ENCODE measurements around the gene SDK1. TPM values are rescaled to one million over a fixed set of nuclear protein-coding genes. Genes with fewer than 3 reads are reported as not detected.

Gene SDK1
- total RNA-seq, 1 donor = 0.36 TPM

DNA sequence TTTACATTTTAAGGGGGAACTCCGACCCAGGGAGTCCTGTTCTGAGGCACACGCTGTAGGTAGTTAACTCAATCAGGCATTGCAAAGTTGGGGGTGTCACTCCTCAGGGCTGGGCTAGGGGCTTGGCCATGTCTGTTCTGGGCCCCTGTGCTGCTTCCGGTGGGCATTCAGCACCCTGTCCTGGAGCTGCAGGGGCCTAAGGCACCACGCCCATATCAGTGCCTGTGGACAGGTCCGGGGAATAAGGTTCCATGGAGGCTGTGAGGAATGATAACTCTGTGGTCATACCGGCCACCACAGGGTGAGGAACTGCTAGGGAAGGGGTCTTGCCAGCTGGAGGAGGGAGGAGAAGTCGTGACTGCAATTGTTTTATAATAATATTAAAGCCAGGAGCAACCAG is 842.0 kb downstream of the SDK1 start:
- DNase-seq (ENCODE audit: insufficient read length, low spot score, missing footprints) = no peak
- H3K27me3 ChIP-seq (ENCODE audit: insufficient read depth, low read length) = no peaks in the 10 kb centered on the region
- no peak overlapping the region for H2AFZ ChIP-seq (ENCODE audit: low read length)
- no peaks in the 10 kb centered on the region for H4K20me1 ChIP-seq (ENCODE audit: insufficient read depth, low read length)
- no peak overlapping the region for H3K4me3 ChIP-seq (ENCODE audit: insufficient read depth, low read length)
- H3K36me3 ChIP-seq (ENCODE audit: insufficient read depth, low read length) = no peaks in the 10 kb centered on the region
- H3K4me2 ChIP-seq (ENCODE audit: insufficient read depth, low read length) = no peak overlapping the region
- H3K9me3 ChIP-seq (ENCODE audit: low read depth, low read length) = no peaks in the 10 kb centered on the region
- H3K27ac ChIP-seq (ENCODE audit: low read depth, low read length) = no peak overlapping the region
- no peaks in the 10 kb centered on the region for H3K79me2 ChIP-seq (ENCODE audit: insufficient read depth, low read length)
- TF ChIP-seq, protein P1, sequence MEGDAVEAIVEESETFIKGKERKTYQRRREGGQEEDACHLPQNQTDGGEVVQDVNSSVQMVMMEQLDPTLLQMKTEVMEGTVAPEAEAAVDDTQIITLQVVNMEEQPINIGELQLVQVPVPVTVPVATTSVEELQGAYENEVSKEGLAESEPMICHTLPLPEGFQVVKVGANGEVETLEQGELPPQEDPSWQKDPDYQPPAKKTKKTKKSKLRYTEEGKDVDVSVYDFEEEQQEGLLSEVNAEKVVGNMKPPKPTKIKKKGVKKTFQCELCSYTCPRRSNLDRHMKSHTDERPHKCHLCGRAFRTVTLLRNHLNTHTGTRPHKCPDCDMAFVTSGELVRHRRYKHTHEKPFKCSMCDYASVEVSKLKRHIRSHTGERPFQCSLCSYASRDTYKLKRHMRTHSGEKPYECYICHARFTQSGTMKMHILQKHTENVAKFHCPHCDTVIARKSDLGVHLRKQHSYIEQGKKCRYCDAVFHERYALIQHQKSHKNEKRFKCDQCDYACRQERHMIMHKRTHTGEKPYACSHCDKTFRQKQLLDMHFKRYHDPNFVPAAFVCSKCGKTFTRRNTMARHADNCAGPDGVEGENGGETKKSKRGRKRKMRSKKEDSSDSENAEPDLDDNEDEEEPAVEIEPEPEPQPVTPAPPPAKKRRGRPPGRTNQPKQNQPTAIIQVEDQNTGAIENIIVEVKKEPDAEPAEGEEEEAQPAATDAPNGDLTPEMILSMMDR (IDR thresholded peaks at IDR 0.05; ENCODE audit: extremely low read depth, low read depth, low read length) = no peak
- no peaks in the 10 kb centered on the region for H3K4me1 ChIP-seq (ENCODE audit: insufficient read depth, low read length)

GRCh38 chr7:4143511-4144171 is 842.6 kb downstream of the SDK1 start:
- Histone ChIP-seq H3K27me3 (ENCODE audit: insufficient read depth, low read length) (no peaks in the 10 kb centered on the region), H2AFZ (ENCODE audit: low read length) (no peak overlapping the region), H4K20me1 (ENCODE audit: insufficient read depth, low read length) (no peaks in the 10 kb centered on the region), H3K36me3 (ENCODE audit: insufficient read depth, low read length) (no peaks in the 10 kb centered on the region), H3K4me2 (ENCODE audit: insufficient read depth, low read length) (no peak overlapping the region), H3K27ac (ENCODE audit: low read depth, low read length) (no peak overlapping the region), H3K4me3 (ENCODE audit: insufficient read depth, low read length) (no peak overlapping the region), H3K79me2 (ENCODE audit: insufficient read depth, low read length) (no peaks in the 10 kb centered on the region), H3K4me1 (ENCODE audit: insufficient read depth, low read length) (no peaks in the 10 kb centered on the region), H3K9me3 (ENCODE audit: low read depth, low read length) (no peaks in the 10 kb centered on the region)
- DNase-seq (ENCODE audit: insufficient read length, low spot score, missing footprints) = no peak
- TF ChIP-seq, protein P1 (IDR thresholded peaks at IDR 0.05; ENCODE audit: extremely low read depth, low read depth, low read length) = no peak

GRCh38 chr7:4144172-4144701 is 843.2 kb downstream of the SDK1 start:
- H3K36me3 ChIP-seq (ENCODE audit: insufficient read depth, low read length) = no peaks in the 10 kb centered on the region
- no peak overlapping the region for H3K4me3 ChIP-seq (ENCODE audit: insufficient read depth, low read length)
- no peak for DNase-seq (ENCODE audit: insufficient read length, low spot score, missing footprints)
- no peak overlapping the region for H3K4me2 ChIP-seq (ENCODE audit: insufficient read depth, low read length)
- H3K79me2 ChIP-seq (ENCODE audit: insufficient read depth, low read length) = no peaks in the 10 kb centered on the region
- H3K27ac ChIP-seq (ENCODE audit: low read depth, low read length) = no peak overlapping the region
- TF ChIP-seq, protein P1 (IDR thresholded peaks at IDR 0.05; ENCODE audit: extremely low read depth, low read depth, low read length) = no peak
- H4K20me1 ChIP-seq (ENCODE audit: insufficient read depth, low read length) = no peaks in the 10 kb centered on the region
- H3K27me3 ChIP-seq (ENCODE audit: insufficient read depth, low read length) = no peaks in the 10 kb centered on the region
- no peak overlapping the region for H2AFZ ChIP-seq (ENCODE audit: low read length)
- no peaks in the 10 kb centered on the region for H3K4me1 ChIP-seq (ENCODE audit: insufficient read depth, low read length)
- no peaks in the 10 kb centered on the region for H3K9me3 ChIP-seq (ENCODE audit: low read depth, low read length)

GRCh38 chr7:4144811-4145510 is 843.9 kb downstream of the SDK1 start:
- Histone ChIP-seq H4K20me1 (ENCODE audit: insufficient read depth, low read length) (no peaks in the 10 kb centered on the region), H3K4me2 (ENCODE audit: insufficient read depth, low read length) (no peak overlapping the region), H2AFZ (ENCODE audit: low read length) (no peak overlapping the region), H3K27ac (ENCODE audit: low read depth, low read length) (no peak overlapping the region), H3K4me1 (ENCODE audit: insufficient read depth, low read length) (no peaks in the 10 kb centered on the region), H3K79me2 (ENCODE audit: insufficient read depth, low read length) (no peaks in the 10 kb centered on the region), H3K9me3 (ENCODE audit: low read depth, low read length) (no peaks in the 10 kb centered on the region), H3K4me3 (ENCODE audit: insufficient read depth, low read length) (no peak overlapping the region), H3K36me3 (ENCODE audit: insufficient read depth, low read length) (no peaks in the 10 kb centered on the region), H3K27me3 (ENCODE audit: insufficient read depth, low read length) (no peaks in the 10 kb centered on the region)
- TF ChIP-seq, protein P1 (IDR thresholded peaks at IDR 0.05; ENCODE audit: extremely low read depth, low read depth, low read length) = no peak
- DNase-seq (ENCODE audit: insufficient read length, low spot score, missing footprints) = no peak

Data from osteoblast (primary cell).